HG02973 (cell line): ENCODE results near the gene MALRD1.
"Not testable (repeated sequence)": the region's sequence is repeated elsewhere in the genome, so short reads cannot be mapped to it uniquely, and the experiment has no call there.

ENCODE experiments used
- ATAC-seq: cut with Tn5 transposase; IDR thresholded peaks from one replicate; pipeline ENCODE4 v1.9.1; 2021; ENCODE audit warnings: moderate library complexity; ENCODE audit not compliant: unreplicated experiment

MALRD1 gene

GRCh38 chr10:19750972-19751371 is 702.4 kb downstream of the MALRD1 start:
- ATAC-seq = no peak

- ATAC-seq = no peak
Observed at GRCh38 chr10:19756919-19757318, 708.3 kb downstream of the MALRD1 start.

GRCh38 chr10:19762026-19762425 is 713.4 kb downstream of the MALRD1 start:
- no peak for ATAC-seq

- ATAC-seq = no peak
Observed at GRCh38 chr10:19764111-19764510, 715.5 kb downstream of the MALRD1 start.

- no peak for ATAC-seq
Observed at GRCh38 chr10:19767876-19768275, 719.3 kb downstream of the MALRD1 start.

- not testable (repeated sequence) for ATAC-seq
Observed at GRCh38 chr10:19769826-19770225, 721.2 kb downstream of the MALRD1 start.

GRCh38 chr10:19772972-19773371 is 724.4 kb downstream of the MALRD1 start:
- no peak for ATAC-seq

GRCh38 chr10:19775296-19775695 is 726.7 kb downstream of the MALRD1 start:
- ATAC-seq = no peak

- ATAC-seq = no peak
Observed at GRCh38 chr10:19777806-19778205, 729.2 kb downstream of the MALRD1 start.

- no peak for ATAC-seq
Observed at GRCh38 chr10:19778996-19779395, 730.4 kb downstream of the MALRD1 start.

GRCh38 chr10:19782430-19783089 is 734.0 kb downstream of the MALRD1 start:
- ATAC-seq = no peak

GRCh38 chr10:19783721-19784120 is 735.1 kb downstream of the MALRD1 start:
- no peak for ATAC-seq
